ENCODE results near the gene RPE65. TPM values are rescaled to one million over a fixed set of nuclear protein-coding genes. Genes with fewer than 3 reads are reported as not detected.

Gene RPE65
- polyA plus RNA-seq, 1 donor (not counting 4 experiments of a cell fraction or from before 2014, with no cell fraction given): not detected

DNA sequence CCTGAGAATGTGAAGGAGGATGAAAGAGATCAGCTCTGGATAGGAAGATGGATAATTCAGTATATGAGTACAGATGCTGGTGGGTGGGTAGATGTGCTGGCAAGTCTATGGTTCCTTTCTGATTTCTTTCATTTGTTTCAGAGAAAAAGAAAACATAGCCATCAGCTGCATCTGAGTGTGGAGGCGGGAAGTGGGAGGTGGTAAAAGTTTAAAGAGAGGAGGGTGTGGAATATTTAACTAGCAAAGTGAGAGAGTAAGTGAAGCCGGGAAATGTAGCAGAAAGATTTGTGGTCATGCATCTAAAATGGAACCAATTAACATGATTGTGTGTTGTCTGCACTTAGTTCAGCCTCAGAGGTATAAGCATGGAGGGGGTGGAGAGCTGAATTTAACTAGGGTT, 16.4 kb downstream of the RPE65 start:
- no peak overlapping the region for H3K9ac ChIP-seq (ENCODE audit: control insufficient read depth, extremely low read depth, insufficient read depth, low read length)
- no peaks in the 10 kb centered on the region for H4K20me1 ChIP-seq (ENCODE audit: control insufficient read depth, extremely low read depth, insufficient read depth, low read length)
- no peaks in the 10 kb centered on the region for H3K4me1 ChIP-seq (ENCODE audit: control insufficient read depth, extremely low read depth, insufficient read depth, low read length)
- FAIRE-seq (no peak), DNase-seq (ENCODE audit: low read depth, low spot score) (no peak)
- H3K4me3 ChIP-seq (ENCODE audit: control insufficient read depth in 2 of 3, extremely low read depth in 1 of 3, insufficient read depth in 2 of 3, low read depth in 1 of 3, low read length in 3 of 3): no peak overlapping the region
- no peak for TF ChIP-seq EZH2 (IDR thresholded peaks at IDR 0.05; ENCODE audit: low read length)
- TF ChIP-seq, protein P1, sequence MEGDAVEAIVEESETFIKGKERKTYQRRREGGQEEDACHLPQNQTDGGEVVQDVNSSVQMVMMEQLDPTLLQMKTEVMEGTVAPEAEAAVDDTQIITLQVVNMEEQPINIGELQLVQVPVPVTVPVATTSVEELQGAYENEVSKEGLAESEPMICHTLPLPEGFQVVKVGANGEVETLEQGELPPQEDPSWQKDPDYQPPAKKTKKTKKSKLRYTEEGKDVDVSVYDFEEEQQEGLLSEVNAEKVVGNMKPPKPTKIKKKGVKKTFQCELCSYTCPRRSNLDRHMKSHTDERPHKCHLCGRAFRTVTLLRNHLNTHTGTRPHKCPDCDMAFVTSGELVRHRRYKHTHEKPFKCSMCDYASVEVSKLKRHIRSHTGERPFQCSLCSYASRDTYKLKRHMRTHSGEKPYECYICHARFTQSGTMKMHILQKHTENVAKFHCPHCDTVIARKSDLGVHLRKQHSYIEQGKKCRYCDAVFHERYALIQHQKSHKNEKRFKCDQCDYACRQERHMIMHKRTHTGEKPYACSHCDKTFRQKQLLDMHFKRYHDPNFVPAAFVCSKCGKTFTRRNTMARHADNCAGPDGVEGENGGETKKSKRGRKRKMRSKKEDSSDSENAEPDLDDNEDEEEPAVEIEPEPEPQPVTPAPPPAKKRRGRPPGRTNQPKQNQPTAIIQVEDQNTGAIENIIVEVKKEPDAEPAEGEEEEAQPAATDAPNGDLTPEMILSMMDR (optimal IDR thresholded peaks at IDR 0.05 in 1 of 3, IDR thresholded peaks at IDR 0.05 in 1 of 3, conservative IDR thresholded peaks at IDR 0.05 in 1 of 3; ENCODE audit: extremely low read depth in 1 of 3, insufficient read depth in 2 of 3, low read length in 3 of 3): no peak
- no peak overlapping the region for H3K4me2 ChIP-seq (ENCODE audit: control insufficient read depth, extremely low read depth, insufficient read depth, low read depth, low read length)
- no peak overlapping the region for H2AFZ ChIP-seq (ENCODE audit: control insufficient read depth, low read length)
- H3K27ac ChIP-seq (ENCODE audit: control insufficient read depth, insufficient read depth, low read length): no peak overlapping the region
- no peaks in the 10 kb centered on the region for H3K79me2 ChIP-seq (ENCODE audit: control insufficient read depth, insufficient read depth, low read length)
- H3K27me3 ChIP-seq (ENCODE audit: control insufficient read depth, extremely low read depth, insufficient read depth, low read length): no peaks in the 10 kb centered on the region
- dilution Hi-C loops (cut with MboI; ENCODE audit: extremely low pct_ligation_motif_present, low sequenced_read_pairs): no loop called here
- no peaks in the 10 kb centered on the region for H3K9me3 ChIP-seq (ENCODE audit: control insufficient read depth, low read depth, low read length)
- no peaks in the 10 kb centered on the region for H3K36me3 ChIP-seq (ENCODE audit: control insufficient read depth in 2 of 2, extremely low read depth in 1 of 2, insufficient read depth in 2 of 2, low read length in 2 of 2)
- H3K9me1 ChIP-seq (ENCODE audit: control insufficient read depth, extremely low read depth, insufficient read depth, low read length): no peaks in the 10 kb centered on the region

DNA sequence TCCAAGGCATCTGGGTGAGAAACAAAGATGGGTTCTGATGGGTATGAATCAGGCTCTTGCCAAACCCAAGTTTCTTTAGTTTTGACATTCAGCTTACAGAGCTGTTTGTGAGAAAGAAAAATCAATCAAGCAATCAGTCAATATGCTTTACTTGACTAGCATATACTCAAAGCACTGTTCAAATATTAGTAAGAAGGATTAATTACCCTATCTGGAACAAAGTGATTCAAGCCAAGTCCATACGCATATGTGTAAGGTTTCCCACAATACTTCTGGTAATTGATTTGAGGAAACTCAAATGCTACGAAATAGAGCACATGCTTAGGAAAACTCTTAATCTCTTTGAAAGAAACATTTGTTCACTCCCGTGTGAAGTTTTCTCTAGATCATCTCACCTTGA, 18.7 kb downstream of the RPE65 start:
- Histone ChIP-seq H3K27me3 (ENCODE audit: control insufficient read depth, extremely low read depth, insufficient read depth, low read length) (no peaks in the 10 kb centered on the region), H3K9me1 (ENCODE audit: control insufficient read depth, extremely low read depth, insufficient read depth, low read length) (no peaks in the 10 kb centered on the region), H3K4me2 (ENCODE audit: control insufficient read depth, extremely low read depth, insufficient read depth, low read depth, low read length) (no peak overlapping the region), H3K9me3 (ENCODE audit: control insufficient read depth, low read depth, low read length) (no peaks in the 10 kb centered on the region), H3K79me2 (ENCODE audit: control insufficient read depth, insufficient read depth, low read length) (no peaks in the 10 kb centered on the region), H3K9ac (ENCODE audit: control insufficient read depth, extremely low read depth, insufficient read depth, low read length) (no peak overlapping the region), H3K4me1 (ENCODE audit: control insufficient read depth, extremely low read depth, insufficient read depth, low read length) (no peaks in the 10 kb centered on the region), H2AFZ (ENCODE audit: control insufficient read depth, low read length) (no peak overlapping the region), H4K20me1 (ENCODE audit: control insufficient read depth, extremely low read depth, insufficient read depth, low read length) (no peaks in the 10 kb centered on the region), H3K4me3 (ENCODE audit: control insufficient read depth in 2 of 3, extremely low read depth in 1 of 3, insufficient read depth in 2 of 3, low read depth in 1 of 3, low read length in 3 of 3) (no peak overlapping the region), H3K27ac (ENCODE audit: control insufficient read depth, insufficient read depth, low read length) (no peak overlapping the region), H3K36me3 (ENCODE audit: control insufficient read depth in 2 of 2, extremely low read depth in 1 of 2, insufficient read depth in 2 of 2, low read length in 2 of 2) (no peaks in the 10 kb centered on the region)
- FAIRE-seq: no peak
- dilution Hi-C loops (cut with MboI; ENCODE audit: extremely low pct_ligation_motif_present, low sequenced_read_pairs): no loop called here
- no peak for DNase-seq (ENCODE audit: low read depth, low spot score)
- TF ChIP-seq EZH2 (IDR thresholded peaks at IDR 0.05; ENCODE audit: low read length): no peak
- TF ChIP-seq, protein P1 (optimal IDR thresholded peaks at IDR 0.05 in 1 of 3, IDR thresholded peaks at IDR 0.05 in 1 of 3, conservative IDR thresholded peaks at IDR 0.05 in 1 of 3; ENCODE audit: extremely low read depth in 1 of 3, insufficient read depth in 2 of 3, low read length in 3 of 3): no peak
